GM12801 (cell line): ENCODE results near the gene GRID2.

Experiments used
- CTCF ChIP-seq: IDR thresholded peaks from one replicate; pipeline ENCODE4 v1.5.1; 2011; ENCODE audit warnings: control low read depth; ENCODE audit not compliant: insufficient read length; ENCODE audit errors: extremely low read depth

The GRID2 gene

GRCh38 chr4:92969650-92970379, 666.0 kb downstream of the GRID2 start:
- TF ChIP-seq CTCF, result no peak

GRCh38 chr4:92970996-92971395, 667.2 kb downstream of the GRID2 start:
- no peak for TF ChIP-seq CTCF

GRCh38 chr4:92988301-92988700, 684.5 kb downstream of the GRID2 start:
- no peak for TF ChIP-seq CTCF

- TF ChIP-seq CTCF, result no peak
Measured at GRCh38 chr4:92992758-92993157, 689.0 kb downstream of the GRID2 start.

- no peak for TF ChIP-seq CTCF
Measured at GRCh38 chr4:92994727-92995126, 691.0 kb downstream of the GRID2 start.

GRCh38 chr4:92996533-92996932, 692.8 kb downstream of the GRID2 start:
- TF ChIP-seq CTCF, result no peak

- no peak for TF ChIP-seq CTCF
Measured at GRCh38 chr4:93000910-93001309, 697.1 kb downstream of the GRID2 start.
